Activated CD8-positive, alpha-beta memory T cell treated with anti-CD3 and anti-CD28 coated beads for 4 hours (primary cell): ENCODE measurements around the gene CPB2.

Experiments
- DNase-seq, 2 donors: peaks; one replicate each; pipeline ENCODE4 v3.0.0-alpha.2; 2020; ENCODE audit warnings: low read depth in 2 of 2

The CPB2 gene

DNA sequence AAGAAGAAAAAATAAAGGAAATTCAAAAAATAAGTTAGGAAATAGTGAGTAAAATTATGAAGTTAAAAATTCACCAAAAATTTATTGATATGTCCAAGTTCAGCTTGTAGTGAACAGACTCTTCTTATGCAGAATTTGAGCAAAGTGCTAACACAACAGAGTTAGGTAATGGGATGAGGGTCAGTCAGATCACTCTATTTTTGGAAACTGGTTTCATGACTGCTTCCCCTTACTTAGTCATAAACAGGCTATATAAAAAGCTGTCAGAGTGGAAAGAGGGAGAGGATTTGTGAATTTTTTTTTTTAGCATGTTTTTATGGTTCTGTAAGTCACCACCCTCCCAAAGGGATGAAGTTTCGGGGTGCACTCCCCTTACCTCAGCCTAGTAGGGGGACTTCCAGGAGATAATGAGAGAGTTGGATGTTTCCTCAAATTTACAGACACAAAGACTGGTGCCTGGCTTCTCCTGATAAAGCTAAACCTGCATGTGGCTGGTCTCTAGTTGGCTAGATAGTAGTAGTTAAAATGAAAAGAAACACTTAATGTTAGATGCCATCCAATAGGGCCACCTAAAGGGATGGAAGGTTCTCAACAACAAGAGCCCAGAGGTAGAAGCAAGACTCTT is 4.5 kb downstream of the CPB2 start:
- no peak for DNase-seq

GRCh38 chr13:46097663-46098062 is 7.2 kb downstream of the CPB2 start:
- DNase-seq = no peak

DNA sequence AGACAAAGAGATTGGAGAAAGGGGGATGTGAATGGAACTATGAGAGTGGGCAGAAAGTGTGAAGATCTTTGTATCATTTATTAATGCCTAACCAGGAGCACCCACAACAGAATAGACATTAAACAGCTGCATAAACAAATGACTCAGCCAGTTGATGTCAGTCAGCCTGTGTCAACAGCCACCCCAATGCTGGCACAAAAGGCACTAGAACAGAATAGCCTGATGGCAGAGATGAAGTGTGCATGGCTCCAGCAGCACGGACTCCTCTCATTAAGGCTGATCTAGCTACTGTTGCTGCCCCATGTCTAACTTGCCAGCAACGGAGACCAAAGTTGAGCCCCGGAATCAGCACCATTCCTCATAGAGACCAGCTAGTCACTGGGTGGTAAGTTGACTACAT is 7.8 kb downstream of the CPB2 start:
- DNase-seq = no peak

DNA sequence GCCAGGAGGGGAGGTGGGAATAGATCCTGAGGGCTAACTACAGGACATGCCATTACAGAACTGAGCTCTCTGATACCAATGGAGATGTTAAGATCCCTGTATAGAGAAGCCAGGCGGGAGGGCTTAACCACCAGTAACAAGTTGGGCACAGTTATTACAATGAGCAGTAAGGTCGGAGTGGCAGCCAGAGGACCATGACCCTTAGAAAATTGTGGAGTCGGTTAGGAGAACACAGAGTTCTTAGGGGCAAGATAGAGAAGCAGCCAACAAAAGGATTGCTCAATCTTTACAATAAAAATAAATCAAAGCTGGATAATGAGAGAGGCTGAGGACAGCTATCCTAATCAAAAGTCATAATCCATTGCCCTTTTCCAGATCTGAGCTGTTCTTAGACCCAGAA is 10.4 kb downstream of the CPB2 start:
- no peak for DNase-seq

DNA sequence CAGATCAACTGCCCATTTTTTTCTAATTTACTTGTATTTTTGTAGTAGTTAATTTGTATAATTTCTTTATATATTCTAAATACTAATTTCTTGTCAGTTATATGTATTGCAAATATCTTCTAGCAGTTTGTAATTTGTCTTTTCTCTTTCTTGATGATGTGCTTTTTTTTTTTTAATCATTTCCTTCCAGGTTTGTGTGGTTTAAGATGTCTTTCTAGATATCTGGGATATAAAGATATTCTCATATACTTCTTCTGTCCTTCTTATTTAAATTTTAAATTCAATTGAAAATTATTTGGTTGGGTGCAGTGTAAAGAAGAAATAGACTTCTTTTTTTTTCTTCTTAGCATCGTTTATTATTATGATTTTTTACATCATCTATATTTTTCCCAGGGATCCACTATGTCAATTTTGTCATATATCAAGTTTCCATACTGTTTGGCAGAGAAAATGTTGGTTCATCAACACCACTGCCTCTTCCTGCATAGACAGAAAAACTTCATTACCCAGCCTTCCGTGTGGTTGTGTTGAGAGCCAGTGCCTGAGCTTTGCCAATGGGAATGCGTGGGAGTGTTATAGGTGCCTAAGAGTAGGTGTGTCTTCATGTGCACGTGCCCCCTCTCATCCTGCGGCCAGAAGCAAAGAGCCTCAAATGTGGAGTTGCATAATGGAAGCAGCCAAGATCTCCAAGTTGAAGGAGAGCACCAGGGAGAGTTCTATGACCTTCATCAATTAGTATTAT is 15.8 kb downstream of the CPB2 start:
- no peak for DNase-seq

- no peak for DNase-seq
These were observed 17.4 kb downstream of the CPB2 start for GRCh38 chr13:46087481-46087880.

GRCh38 chr13:46086985-46087384 is 17.8 kb downstream of the CPB2 start:
- DNase-seq = no peak

- DNase-seq = no peak
These were observed 18.4 kb downstream of the CPB2 start for GRCh38 chr13:46086421-46086922.

GRCh38 chr13:46085737-46086136 is 19.1 kb downstream of the CPB2 start:
- DNase-seq = no peak

DNA sequence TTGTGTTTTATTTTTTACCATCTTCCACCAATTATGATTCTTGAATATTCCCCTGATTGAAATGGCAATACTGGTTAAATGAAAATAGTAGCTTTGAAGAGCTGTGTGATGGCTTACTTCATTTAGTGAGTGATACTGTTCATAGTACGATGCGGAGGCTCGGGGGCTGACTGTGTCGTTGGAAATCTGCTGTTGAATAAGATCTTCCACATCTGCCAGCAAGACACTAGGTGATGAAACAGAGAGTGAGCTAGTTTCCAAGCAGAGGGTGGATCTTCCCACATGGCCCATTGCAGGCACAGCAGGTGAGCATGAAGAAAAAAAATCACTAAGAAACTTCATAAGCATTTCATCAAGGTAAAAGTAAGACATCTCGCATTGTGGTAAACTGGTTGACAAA is 22.5 kb downstream of the CPB2 start:
- no peak for DNase-seq

DNA sequence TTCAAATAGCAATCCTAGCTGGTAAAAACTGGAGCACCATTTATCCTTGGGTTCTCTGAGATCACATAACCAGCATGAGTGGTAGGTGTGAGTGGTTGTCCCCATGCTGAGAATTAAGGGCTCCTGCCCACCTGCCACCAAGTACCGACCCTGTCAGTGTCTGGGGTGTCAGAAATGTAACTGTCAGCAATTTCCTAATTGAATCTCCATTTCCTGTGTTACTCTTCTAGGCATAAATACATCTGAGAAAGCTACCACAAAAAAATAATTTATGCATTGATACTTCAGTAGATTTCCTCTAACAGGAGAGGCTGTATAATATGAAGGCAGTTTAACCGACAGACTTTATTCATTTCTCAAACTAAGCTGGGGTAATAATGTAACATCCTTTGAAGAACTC is 25.1 kb downstream of the CPB2 start:
- no peak for DNase-seq

GRCh38 chr13:46077265-46077664 is 27.6 kb downstream of the CPB2 start:
- no peak for DNase-seq

DNA sequence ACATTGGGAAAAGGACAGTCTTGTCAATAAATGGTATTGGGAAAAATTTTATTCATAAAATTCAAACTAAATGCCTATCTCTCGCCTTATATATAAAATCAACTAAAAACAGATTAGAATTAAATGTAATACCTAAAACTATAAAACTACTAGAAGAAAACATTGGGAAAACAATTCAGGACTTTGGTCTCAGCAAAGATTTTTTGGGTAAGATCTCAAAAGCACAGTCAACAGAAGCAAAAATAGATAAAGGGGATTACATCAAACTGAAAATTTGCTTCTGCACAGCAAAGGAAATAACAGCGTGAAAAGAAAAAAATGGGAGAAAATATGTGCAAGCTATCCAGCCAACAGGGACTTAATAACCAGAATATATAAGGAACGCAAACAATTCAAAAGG is 28.0 kb downstream of the CPB2 start:
- DNase-seq = no peak

- DNase-seq = no peak
These were observed 29.0 kb downstream of the CPB2 start for GRCh38 chr13:46075811-46076210.

DNA sequence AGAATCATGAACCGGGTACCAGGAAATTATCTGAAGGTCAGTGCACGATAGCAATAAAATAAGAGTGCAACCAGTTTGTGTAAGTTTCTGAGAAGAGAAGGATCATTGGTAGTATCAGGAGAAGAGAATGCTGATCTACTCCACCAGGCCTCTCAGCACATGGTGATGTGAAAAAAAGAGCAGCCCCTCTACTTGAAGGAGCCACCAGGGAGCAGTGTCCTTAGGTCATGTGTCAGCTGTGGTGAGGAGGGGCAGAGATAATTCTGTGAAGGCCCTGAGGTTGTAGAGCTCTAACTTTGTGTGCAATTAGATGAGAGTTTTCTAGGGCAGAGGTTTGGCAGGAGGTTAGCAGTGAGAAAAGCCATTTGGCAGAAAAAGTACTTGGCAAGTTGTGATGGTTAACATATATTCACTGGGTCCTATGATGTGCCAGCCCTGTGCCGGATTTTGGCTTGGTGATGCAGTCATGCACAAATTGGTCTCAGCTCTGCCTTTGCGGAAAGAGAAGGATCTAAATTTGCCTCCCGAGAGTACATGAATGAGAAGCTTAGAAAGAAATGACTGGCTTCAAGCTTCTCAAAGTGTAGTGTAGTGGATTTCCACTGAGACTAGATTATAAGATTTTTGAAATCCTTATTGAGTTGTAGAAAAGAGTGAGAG is 33.1 kb downstream of the CPB2 start:
- no peak for DNase-seq

DNA sequence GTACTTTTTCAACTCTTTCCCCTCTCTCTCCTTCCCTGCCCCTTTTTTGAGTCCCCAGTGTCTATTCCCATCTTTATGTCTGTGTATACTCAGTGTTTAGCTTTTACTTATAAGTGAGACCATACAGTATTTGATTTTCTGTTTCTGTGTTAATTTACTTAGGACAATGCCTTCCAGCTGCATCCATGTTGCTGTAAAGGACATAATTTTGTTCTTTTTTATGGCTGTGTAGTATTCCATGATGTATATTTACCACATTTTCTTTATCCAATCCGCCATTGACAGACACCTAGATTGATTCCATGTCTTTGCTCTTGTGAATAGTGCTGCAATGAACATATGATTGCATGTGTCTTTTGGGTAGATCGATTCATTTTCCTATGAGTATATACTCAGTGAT is 41.5 kb downstream of the CPB2 start:
- no peak for DNase-seq

- DNase-seq = no peak
These were observed 42.6 kb downstream of the CPB2 start for GRCh38 chr13:46062185-46062584.

DNA sequence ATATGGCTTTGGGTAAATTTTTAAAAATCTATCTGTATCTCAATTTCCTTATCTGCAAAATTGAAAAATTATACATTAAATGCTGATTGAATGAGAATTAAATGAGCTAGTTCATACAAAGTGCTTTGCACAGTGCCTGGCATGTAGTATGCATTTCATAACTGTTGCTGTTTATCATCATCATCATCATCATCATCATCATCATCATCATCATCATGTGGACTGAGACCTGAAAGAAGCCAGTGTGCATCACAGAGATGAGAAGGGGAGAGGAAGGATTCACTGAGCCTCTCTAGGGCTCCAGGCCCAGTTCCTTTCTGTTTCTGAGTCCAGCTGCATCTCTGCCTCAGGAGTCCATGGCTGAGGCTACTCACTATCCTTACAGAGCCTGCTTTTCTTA is 45.4 kb downstream of the CPB2 start:
- no peak for DNase-seq

- no peak for DNase-seq
These were observed 46.6 kb downstream of the CPB2 start for GRCh38 chr13:46058268-46058667.

DNA sequence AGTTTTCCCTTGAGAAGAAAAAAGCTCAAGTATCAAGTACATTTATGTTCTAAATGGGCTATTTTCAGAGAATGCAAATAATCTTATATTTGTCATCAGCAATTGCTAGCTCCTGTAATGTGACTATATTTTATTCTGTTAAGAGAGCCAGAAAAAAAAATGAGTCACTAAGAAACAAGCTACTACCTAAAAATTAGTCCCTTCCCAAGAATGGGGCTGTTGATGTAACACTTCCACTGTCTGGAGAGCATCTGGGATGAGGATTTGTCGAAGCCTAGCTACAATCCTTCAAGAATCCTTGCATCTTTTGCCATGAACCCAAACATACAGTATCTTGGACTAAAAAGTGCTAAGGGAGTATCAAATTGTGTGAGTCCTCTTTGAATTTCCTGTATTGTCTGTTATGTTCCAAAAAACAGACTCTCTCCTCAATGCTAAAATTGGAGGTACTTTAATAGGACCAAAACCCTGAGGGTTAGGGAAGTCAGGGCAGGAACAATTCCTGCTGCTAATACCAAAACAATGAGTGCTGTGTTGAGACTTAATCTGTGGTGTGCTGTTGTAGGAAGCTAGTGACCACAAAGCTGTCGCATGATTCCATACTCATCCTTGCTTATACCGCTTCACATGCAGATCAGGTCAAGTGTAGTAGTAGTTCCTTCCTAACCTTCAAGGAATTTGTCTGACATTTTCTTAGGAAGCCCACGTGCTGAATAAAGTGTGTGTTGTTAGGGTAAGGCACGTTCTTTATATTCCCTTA is 47.4 kb downstream of the CPB2 start:
- no peak for DNase-seq

DNA sequence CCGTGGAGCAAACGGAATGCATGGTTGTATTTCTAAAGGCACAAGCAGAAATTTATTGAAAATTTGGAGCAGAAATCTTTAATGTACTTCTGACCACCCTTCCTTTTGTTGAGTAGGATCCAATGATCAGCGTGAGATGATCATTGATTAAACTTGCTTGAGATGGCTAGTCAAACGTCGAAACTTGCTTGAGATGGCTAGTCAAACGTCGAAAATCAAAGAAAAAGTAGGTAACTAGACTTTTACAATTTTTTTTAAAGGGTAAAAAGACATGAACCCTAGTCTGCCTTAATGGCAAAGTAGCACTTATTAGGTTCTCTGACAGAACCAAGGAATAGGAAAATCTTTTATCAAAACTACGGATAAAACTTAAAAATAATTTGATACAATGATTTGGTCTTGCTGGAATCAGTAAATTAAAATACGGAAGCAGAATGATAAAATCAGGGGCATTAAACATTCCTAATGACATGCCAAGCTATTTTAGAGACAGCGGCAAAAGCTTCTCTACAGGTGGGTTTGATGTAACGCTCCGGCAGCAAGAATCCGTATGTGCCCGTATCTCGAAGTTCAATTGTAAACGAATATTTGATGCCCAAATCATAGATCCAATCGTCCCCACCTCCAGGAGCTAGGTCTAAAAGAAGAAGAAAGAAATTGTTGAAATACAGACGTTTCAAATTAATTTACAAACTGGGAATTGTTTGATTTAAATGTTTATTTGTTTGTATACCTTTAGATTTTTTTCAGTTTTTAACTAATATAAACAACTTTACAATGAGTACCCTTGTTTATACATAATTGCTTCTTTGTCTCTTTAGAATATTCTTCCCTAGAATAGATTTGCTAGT is 51.4 kb downstream of the CPB2 start:
- no peak for DNase-seq
